Posterior vena cava (tissue), 2 donors: ENCODE measurements around the gene TBC1D16. TPM values are rescaled to one million over a fixed set of nuclear protein-coding genes. Genes with fewer than 3 reads are reported as not detected.

Experiments used
- DNase-seq: peaks from one replicate; pipeline ENCODE4 v3.0.0-alpha.2; 2020; ENCODE audit warnings: low spot score
- intact Hi-C, 2 donors: fragments of 100-400 bp; cut with DNase I; formaldehyde crosslinking; loops; one replicate each; pipeline versions ENCODE4 v1.14.1 to v1.14.2; 2022 to 2023
- total RNA-seq, 2 donors: library from RNA; stranded (reverse); fragmentation: NEBNext Ultra II Directional; extraction: Animal tissue kit (Norgen Biotek cat#: 25700); gene quantifications; one replicate each; pipeline ENCODE4 v1.2.1, GENCODE V29; 2021
- donor health status: DM: yes; HTN: yes; CAD: no.
- donor health status: DM: yes; HTN: yes; CAD: no.

The TBC1D16 gene
- total RNA-seq, 2 donors from 2014 or later, result 38.9 to 57.9 TPM

DNA sequence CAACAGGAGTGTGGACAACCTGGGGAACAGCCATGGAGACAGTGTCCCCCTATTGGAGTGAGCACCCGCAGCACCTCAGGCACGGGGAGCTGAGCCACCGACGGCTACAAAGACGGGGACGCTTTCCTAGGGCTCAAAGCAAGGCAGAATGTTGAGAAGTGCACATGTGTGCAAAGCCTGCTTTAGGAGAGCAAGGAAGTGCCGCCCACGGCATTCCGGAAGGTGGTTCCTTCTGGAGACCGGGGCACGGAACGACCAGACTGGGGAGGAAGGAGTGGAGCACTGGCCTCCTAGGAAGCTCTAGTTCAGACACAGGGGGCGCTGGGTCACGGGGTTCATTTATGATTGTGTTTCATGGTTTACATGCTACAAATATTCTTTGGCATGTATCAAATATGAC lies 52.2 kb downstream of the TBC1D16 start:
- intact Hi-C loops, result loop anchor here in 1 of 2 donors (10.0 kb wide), 1 partner anchor 239 kb away; no protein-coding TSS in a partner anchor
- peak; percentile 52 for DNase-seq

DNA sequence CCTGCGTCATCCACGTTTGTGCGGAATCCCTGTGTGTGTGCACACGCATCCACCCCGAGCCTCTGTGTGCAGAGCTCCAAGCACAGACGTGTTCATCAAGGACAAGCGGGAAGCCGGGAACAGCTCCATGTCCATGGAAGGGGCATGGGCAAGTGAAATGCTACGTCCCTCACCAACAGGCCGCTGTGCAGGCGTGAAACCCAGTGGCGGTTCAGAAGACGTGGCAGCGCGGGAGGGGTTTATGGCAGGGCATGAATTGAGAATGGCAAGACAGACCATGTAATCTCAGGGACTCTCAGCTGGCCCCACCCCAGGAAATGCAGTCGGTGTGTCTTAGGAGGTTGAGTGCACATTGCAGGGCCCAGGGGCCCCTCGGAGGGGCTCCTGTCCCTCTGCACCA lies 52.7 kb downstream of the TBC1D16 start:
- intact Hi-C loops, result loop anchor here in 1 of 2 donors (10.0 kb wide), 1 partner anchor 238 kb away; no protein-coding TSS in a partner anchor
- DNase-seq, result peak; percentile 42

DNA sequence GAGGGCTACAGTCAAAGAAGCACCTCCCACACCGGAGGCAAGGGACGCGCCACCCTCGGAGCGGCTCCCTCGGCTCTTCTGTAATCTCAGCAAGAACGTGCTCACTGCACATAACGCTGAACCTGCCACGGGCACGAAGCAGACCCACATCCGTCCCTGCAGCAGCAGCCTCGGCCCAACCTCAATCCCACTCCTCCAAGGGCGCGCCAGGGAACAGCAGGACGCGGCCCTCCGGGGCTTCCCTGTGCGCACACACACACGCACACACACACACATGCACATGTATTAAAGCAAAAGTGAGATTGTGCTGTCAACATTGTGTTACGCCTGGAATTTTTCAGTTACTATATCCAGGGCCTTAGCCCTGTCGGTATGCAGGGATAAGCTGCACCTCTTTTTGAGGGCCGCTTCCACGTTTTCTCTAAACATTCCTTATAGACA lies 54.0 kb downstream of the TBC1D16 start:
- peak; percentile 78 for DNase-seq
- intact Hi-C loops, result loop anchor here in 1 of 2 donors (10.0 kb wide), 1 partner anchor 237 kb away; no protein-coding TSS in a partner anchor

DNA sequence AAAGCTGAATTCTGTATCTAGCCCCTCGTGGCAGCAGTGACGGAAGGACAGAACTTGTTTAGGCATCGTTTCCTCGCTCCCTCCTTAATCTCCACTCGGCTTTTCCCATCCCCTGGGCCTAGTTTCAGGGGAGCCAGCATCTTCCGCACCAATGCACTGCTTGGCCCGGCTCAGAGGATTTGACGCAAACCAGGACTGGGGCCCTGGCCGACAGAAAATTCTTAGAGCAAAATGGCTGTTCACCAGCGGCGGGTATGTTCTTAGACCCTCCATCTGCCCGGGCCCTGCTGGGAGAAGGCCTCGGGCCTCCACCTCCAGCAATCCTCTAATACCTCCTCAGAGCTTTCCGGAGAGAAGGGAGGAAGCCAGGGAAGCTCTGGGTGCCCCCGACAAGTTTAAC lies 54.6 kb downstream of the TBC1D16 start:
- peak; percentile 24 for DNase-seq
- intact Hi-C loops, result loop anchor here in 1 of 2 donors (10.0 kb wide), 1 partner anchor 236 kb away; no protein-coding TSS in a partner anchor

DNA sequence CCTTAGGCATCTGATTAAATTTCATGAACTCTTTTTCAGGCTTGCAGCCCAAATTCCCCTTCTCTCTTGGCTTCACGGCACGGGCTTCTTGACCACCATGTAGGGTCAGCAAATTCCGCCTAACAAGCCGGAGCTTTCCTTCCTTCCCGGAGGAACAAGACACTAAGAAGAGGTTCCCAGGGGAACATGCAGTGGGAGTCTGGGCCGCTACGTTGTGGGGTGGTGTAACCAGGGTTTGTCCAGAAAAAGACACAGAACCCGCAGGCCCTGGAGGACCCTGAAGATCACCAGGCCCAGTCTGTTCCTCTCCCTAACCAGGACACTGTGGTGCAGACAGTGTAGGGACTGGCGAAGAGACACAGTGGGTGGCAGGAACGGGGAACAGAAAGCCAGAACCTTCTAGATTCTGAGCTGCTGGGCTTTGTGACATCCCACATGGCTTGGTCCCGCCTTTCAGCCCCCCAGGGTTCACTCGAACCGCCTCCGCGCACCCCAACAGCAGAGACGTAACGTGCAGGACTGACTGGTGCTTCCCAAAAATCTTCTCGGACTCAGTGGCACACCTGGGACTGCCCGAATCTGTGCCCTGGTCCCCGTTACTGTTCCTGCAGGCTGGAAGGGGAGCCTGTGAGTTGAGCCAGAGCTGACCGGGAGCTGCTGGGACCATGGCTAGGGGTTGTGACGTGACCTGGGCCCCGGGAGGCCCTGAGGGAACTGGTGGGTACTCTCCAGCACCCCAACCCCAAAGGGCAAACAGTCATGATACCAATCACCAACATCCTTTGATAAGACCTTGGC lies 55.2 kb downstream of the TBC1D16 start:
- intact Hi-C loops, result loop anchor here in 1 of 2 donors (10.0 kb wide), 1 partner anchor 236 kb away; no protein-coding TSS in a partner anchor
- peak; percentile 70 for DNase-seq

DNA sequence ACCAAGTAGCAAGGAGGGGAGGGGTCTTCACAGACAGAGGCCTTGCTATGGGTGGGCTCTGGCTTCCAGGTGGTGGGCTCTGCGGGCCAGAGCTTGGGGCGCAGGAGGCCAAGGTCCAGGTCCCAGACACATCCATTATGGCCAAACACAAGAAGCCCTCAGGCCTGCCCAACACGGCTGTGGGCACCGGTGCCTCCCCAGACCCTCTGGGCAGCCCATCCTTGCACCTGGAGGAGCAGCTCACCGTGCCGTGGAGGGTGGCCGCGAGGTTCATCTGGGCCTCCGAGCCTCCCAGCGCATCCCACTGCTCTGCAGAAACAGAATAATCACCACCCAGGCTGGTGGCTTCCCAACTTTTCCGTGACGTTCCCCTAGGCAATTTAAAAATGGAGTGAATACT lies 55.9 kb downstream of the TBC1D16 start:
- DNase-seq, result peak; percentile 45
- intact Hi-C loops, result loop anchor here (10.0 kb wide), 2 partner anchors 235 to 595 kb away; no protein-coding TSS in a partner anchor

DNA sequence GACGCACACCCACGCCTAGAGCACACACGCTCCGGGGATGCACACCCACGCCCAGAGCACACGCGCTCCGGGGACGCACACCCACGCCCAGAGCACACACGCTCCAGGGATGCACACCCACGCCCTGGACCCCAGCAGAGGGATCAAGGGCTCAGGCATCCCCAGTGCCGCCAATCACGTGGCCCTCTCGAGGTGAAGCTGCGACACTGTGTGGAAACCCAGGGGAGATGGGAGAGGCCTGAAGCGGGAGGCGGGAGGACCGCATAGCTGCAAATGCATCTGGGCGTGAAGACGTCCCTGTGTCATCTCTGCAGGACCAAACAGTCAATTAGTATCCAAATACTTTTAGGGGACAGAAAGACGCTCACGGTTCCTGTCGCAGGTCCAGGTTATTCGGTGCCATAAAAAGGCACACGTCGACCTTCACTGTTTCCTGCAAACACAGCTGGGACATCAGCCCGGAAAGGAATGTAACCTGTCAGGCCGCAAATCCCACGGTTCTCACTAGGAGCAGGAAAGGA lies 56.4 kb downstream of the TBC1D16 start:
- peak; percentile 40 for DNase-seq
- intact Hi-C loops, result loop anchor here in 1 of 2 donors (10.0 kb wide), 1 partner anchor 594 kb away; no protein-coding TSS in a partner anchor

DNA sequence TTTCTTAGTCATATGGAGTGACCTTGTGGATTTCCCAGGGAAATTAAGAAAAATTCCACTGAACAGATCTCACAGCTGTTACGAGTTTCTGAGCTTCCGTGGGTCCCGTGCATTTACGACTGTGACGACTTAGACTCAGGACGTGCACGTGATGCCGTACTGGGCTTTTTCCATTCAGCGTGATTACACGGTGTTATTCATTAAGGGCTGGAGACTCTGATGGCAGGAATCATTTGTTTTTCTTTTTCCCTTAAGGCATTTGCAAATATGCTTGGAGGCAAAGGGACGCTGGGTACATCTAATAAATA lies 57.2 kb downstream of the TBC1D16 start:
- intact Hi-C loops, result loop anchor here in 1 of 2 donors (10.0 kb wide), 1 partner anchor 594 kb away; no protein-coding TSS in a partner anchor
- DNase-seq, result peak; percentile 38

DNA sequence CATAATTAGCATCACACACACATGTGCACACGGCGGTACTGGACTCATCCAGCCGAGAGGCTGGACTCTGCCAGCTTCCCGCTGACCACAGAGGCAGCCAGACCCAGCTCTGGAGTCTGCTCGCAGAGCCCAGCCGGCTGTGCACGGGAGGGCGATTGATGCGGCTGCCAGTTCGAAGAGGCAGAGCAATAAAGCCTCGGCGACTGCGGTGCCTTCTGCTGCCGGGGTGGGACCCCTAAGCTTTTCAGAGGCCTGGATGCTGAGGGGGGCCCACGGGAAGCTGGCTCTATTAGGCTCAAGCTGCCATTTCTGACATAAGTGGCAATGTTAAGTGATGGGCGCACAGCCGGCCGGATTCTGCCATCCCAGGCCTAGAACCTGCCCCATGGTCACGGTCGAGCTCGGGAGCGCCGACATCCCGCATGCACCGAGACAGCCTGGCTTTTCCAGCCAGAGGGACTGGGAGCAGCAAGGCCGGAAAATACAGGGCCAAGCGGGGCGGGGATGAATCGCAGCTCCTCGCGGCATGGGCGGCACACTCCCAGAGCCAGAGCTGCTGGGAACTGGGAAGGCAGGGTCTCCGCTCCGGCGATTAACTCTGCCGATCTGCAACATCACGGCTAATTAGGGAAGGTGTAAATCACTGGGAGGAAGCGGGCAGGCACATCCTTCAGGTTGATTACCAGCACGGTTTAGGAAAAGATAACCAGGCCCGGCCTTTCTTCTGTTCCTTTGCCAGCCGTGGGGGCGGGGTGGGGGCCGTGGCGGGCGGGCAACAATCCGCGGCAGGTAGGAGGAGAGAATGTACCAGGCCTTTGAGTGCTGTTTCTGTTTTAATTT lies 57.7 kb downstream of the TBC1D16 start:
- intact Hi-C loops, result loop anchor here in 1 of 2 donors (10.0 kb wide), 1 partner anchor 593 kb away; no protein-coding TSS in a partner anchor
- DNase-seq, result peak; percentile 83

DNA sequence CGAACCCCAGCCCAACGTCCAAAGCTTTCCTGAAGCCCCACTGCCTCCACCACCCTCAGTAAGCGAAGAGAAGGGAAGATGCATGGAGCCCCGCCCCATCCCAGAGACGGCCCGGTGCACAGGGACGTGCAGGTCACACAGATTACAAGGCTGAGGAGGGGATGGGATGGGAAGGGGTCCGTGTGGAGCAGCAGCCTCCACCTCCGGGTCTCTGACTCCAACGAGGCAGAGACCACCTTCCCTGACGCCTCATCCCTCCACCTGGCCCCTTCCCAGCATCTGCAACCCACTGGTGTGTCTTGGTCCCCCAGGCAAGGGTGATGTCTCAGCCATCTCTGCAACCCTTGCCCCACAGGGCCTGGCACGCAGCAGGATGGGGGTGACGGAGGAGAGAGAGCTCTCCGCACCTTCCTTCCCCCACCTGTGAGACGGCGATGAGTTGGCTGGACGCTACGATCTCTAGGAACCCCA lies 58.5 kb downstream of the TBC1D16 start:
- peak; percentile 60 for DNase-seq
- intact Hi-C loops, result loop anchor here in 1 of 2 donors (10.0 kb wide), 1 partner anchor 592 kb away; no protein-coding TSS in a partner anchor

DNA sequence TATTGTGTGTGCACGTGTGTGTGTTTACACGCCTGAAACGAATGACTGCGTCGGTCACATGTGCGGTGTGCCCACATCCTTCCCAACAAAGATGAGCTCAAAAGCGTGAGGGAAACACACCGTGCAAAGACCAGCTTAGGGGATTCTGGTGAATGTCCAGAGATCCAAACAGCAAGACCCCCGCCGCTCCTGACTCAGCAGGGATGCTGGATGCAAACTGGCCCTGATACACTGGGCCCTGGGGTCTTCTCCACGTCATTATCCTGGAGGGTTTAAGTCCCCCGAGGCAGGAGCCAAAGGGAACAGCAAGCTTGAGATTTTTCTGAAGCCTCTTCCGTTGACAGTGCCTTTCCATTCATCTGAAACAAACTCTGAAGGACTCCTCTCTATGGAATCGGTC lies 59.2 kb downstream of the TBC1D16 start:
- intact Hi-C loops, result loop anchor here in 1 of 2 donors (10.0 kb wide), 1 partner anchor 592 kb away; no protein-coding TSS in a partner anchor
- DNase-seq, result peak; percentile 49

DNA sequence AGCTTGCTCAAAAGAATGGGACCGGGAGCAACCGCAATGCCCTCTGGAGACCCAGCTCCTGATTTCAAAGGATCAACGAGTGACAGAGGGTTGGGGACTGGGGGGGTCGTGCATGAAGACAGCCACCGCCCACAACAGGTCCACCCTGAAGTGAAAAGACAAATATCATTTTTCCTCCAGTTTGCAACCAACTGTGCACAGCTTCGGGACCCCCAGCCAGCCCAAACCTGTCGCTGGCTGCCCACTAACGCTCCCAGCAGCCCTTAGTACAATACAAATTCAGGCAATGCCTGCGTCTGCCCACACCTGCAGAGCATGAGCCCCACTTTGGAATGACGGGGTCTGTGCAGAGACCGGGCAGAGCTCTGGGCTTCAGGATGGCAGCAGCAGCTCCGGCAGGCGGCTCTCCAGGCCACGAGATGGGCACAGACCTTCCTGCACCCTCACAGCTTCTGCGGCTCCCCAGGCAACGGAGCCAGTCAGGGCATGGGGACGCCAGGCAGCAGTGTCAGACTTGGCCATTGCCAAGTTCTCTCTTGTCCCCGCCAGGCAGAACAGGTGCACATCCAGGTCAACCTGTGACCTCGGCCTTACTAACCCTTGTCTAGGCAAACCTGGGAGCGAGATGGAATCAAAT lies 60.1 kb downstream of the TBC1D16 start:
- intact Hi-C loops, result loop anchor here in 1 of 2 donors (10.0 kb wide), 1 partner anchor 591 kb away; no protein-coding TSS in a partner anchor
- DNase-seq, result peak; percentile 28

DNA sequence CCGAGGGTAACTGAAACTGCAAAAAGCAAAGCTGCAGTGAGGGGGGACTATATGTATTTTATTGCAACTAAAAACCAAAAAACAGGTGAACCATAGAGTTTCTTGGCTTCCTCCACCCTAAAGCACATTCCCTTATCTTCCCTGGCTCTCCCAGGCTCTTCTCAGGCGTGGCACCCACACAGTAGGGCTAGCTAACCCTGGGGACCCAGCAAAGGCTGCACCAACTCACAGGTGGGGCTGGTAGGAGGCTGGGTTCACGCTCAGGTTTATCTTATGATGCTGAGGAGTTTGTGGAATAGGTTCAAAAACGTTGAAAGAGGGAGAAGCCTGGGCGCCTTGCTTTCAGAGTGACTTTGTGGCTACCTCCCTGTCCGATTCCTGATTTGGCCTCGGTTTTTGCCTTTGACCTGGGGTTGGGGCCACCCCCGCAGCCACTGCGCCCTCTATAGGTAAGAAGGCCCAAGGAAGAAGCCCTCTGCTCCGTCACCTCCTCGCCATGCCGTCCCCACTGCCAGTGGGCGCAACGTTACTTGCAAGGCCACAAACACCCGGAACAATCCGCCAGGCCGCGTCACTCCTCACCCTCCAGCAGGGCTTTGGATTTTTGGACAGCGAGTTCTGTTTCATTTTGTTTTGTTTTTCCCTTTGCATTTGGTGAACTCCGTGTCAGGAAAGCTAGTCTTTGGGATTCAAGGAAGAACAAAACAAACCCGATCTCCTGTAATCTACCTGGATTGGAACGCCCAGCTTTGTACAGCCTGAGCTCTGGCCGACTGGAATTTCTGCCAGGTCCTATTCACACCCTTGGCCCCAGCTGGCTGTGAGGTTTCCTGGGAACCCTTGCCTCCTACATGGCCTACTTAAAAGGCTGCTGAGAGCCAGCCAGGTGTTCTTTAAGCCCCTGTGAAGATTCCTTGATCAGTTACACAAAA lies 60.8 kb downstream of the TBC1D16 start:
- intact Hi-C loops, result loop anchor here (5.0 to 10.0 kb wide), 2 partner anchors 590 to 1662 kb away; partner anchors contain the start of genes NPLOC4 (in 1 of the 2) and TSPAN10 (in 1 of the 2)
- peak; percentile 77 for DNase-seq

DNA sequence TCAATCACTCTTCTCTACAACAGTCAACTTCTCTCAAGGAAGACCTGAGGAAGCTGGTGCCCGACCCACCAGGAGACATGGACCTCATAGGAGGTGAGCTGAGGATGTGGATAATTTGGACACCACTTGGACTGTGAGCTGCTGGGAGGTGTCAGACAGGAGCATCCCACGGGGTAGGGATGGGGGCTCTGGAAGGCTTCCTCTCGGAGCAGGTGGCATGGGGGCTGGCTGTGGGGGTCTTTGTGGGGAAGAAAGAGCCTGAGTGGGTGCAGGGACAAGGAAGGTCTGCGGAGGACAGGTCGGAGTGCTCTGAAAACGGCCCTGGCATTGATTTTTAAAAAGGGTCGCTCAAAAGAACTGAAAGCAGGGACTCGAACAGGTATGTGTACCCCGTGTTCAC lies 64.0 kb downstream of the TBC1D16 start:
- DNase-seq, result peak; percentile 59
- intact Hi-C loops, result loop anchor here (5.0 to 10.0 kb wide), 2 partner anchors 587 to 1666 kb away; partner anchors contain the start of genes NPLOC4 (in 1 of the 2) and TSPAN10 (in 1 of the 2)

DNA sequence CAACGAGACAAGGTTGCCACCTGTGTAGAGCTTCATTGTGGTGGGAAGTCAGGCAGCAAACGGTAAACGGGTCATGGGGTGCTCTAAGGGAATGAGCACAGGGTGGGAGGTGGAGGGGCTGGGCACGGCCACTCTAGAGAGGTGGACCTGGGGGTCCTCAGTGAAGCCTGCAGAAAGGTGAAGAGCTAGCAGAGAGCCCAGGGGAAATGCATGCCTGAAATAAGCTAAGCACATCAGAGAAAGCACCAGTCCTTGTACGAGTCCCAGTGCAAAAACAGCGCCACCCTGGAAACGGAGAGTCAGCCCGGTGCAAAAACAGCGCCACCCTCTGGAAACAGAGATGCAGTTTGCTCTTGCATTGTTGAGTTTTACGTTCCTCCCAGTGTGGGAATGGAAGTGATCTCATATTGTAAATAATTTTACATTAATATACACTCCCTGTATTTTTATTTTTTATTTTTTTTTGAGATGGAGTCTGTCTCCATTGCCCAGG lies 65.0 kb downstream of the TBC1D16 start:
- DNase-seq, result peak; percentile 46
- intact Hi-C loops, result loop anchor here (5.0 to 10.0 kb wide), 2 partner anchors 586 to 1667 kb away; partner anchors contain the start of genes NPLOC4 (in 1 of the 2) and TSPAN10 (in 1 of the 2)

DNA sequence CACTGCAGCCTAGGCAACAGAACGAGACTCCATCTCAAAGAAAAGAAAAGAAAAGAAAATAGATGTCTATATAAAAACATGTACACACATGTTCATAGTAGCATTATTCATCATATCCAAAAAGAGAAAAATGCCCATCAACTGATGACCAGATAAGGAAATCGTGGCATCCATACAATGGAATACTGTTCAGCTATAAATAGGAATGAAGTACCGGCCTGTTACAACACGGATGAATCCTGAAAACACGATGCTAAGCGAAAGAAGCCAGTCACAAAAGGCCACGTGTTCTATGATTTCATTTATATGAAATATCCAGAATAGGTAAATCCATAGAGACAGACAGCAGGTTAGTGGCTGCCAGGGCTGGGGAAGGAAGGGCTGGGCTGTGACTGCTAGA lies 65.8 kb downstream of the TBC1D16 start:
- DNase-seq, result no peak
- intact Hi-C loops, result loop anchor here (5.0 to 10.0 kb wide), 2 partner anchors 585 to 1667 kb away; partner anchors contain the start of genes NPLOC4 (in 1 of the 2) and TSPAN10 (in 1 of the 2)

DNA sequence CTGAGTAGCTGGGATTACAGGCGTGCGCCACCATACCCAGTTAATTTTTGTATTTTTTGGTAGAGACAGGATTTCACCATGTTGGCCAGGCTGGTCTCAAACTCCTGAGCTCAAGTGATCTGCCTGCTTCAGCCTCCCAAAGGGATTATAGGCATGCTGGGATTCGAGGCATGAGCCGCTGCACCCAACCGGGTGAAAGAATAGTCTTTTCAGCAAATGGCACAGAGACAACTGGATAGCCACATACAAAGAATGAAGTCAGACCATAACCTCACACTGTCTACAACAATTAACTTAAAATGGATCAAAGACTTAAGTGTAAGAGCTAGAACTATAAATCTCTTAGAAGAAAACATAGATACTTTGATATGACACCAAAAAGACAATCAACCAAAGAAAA lies 67.6 kb downstream of the TBC1D16 start:
- DNase-seq, result peak; percentile 28
- intact Hi-C loops, result no loop called here
